Astrocyte of the spinal cord (primary cell): ENCODE data around the gene GALNT16.
A peak's percentile ranks its signal among the peaks of the same experiment; 100 is the strongest.
"Not testable (repeated sequence)": the region's sequence is repeated elsewhere in the genome, so short reads cannot be mapped to it uniquely, and the experiment has no call there.

Experiments
- DNase-seq: peaks from one replicate; pipeline ENCODE4 v3.0.0; 2011; ENCODE audit warnings: low read depth, low spot score
- H3K4me3 ChIP-seq: 2 replicates; pipeline ENCODE4 v1.5.1; 2011; ENCODE audit warnings: low read depth, mild to moderate bottlenecking, low read length, moderate library complexity
- CTCF ChIP-seq: IDR thresholded peaks from 2 replicates; pipeline ENCODE4 v1.5.1; 2012; ENCODE audit warnings: low read depth, mild to moderate bottlenecking, low read length, inconsistent platforms
- in situ Hi-C: cut with HindIII; loops from 2 replicates; pipeline ENCODE4 v1.10.0; 2017; ENCODE audit warnings: low sequenced_read_pairs

GALNT16 gene

GRCh38 chr14:69288011-69288771 lies 28.2 kb downstream of the GALNT16 start:
- TF ChIP-seq CTCF: peak; percentile 31
- DNase-seq: peak; percentile 90
- no peak overlapping the region for H3K4me3 ChIP-seq
- in situ Hi-C loops: no loop called here

- DNase-seq: no peak
- H3K4me3 ChIP-seq: no peak overlapping the region
- TF ChIP-seq CTCF: no peak
- in situ Hi-C loops: no loop called here
Observed at GRCh38 chr14:69288956-69289705, 29.2 kb downstream of the GALNT16 start.

GRCh38 chr14:69289811-69290520 lies 30.0 kb downstream of the GALNT16 start:
- no peak for DNase-seq
- TF ChIP-seq CTCF: no peak
- H3K4me3 ChIP-seq: no peak overlapping the region
- in situ Hi-C loops: no loop called here

GRCh38 chr14:69290881-69291280 lies 30.9 kb downstream of the GALNT16 start:
- DNase-seq, in situ Hi-C loops, H3K4me3 ChIP-seq: not testable (repeated sequence)

GRCh38 chr14:69291396-69291795 lies 31.4 kb downstream of the GALNT16 start:
- in situ Hi-C loops: no loop called here
- no peak for TF ChIP-seq CTCF
- no peak for DNase-seq
- no peak overlapping the region for H3K4me3 ChIP-seq

- TF ChIP-seq CTCF: no peak
- in situ Hi-C loops: no loop called here
- no peak overlapping the region for H3K4me3 ChIP-seq
- DNase-seq: peak; percentile 26
Observed at GRCh38 chr14:69291891-69292561, 32.1 kb downstream of the GALNT16 start.
